Measurements from ENCODE around the gene SHISA5. TPM values are rescaled to one million over a fixed set of nuclear protein-coding genes. Genes with fewer than 3 reads are reported as not detected.

SHISA5 gene
- total RNA-seq, 4 donors from 2014 or later, result 98.2 to 191 (median 122) TPM

GRCh38 chr3:48426401-48426909, 77.5 kb downstream of the SHISA5 start:
- Histone ChIP-seq H3K27me3 (no peaks in the 10 kb centered on the region), H3K36me3 (peaks cover 0 to 29% of the 10 kb centered on the region in 2 donors), H3K27ac (peak overlapping the region; percentile 88 to 99 (median 97)), H3K9me3 (no peaks in the 10 kb centered on the region), H3K4me1 (peaks cover 4 to 86% (median 44%) of the 10 kb centered on the region in 3 donors), H3K4me3 (peak overlapping the region; percentile 74 to 97)
- peak; percentile 1 for ATAC-seq
- no CpG with 5 or more reads among the region's 11 CpGs for WGBS, 2 donors (ENCODE audit: low coverage in 1 of 2)
- TF ChIP-seq CTCF (IDR thresholded peaks at IDR 0.05), result no peak
- TF ChIP-seq POLR2AphosphoS5 (IDR thresholded peaks at IDR 0.05), result no peak
- TF ChIP-seq EP300 (IDR thresholded peaks at IDR 0.05), result no peak
- TF ChIP-seq POLR2A (IDR thresholded peaks at IDR 0.05), result no peak

- peak overlapping the region in 1 of 2 donors; percentile 97 for H3K4me3 ChIP-seq
- H3K36me3 ChIP-seq, result peaks cover 0 to 40% of the 10 kb centered on the region in 2 donors
- no peaks in the 10 kb centered on the region for H3K27me3 ChIP-seq
- H3K9me3 ChIP-seq, result no peaks in the 10 kb centered on the region
- H3K4me1 ChIP-seq, result peaks cover under 1 to 89% (median 40%) of the 10 kb centered on the region in 3 donors
- TF ChIP-seq EP300 (IDR thresholded peaks at IDR 0.05), result no peak
- TF ChIP-seq CTCF (IDR thresholded peaks at IDR 0.05), result no peak
- peak; percentile 12 for TF ChIP-seq POLR2AphosphoS5 (IDR thresholded peaks at IDR 0.05)
- no peak for TF ChIP-seq POLR2A (IDR thresholded peaks at IDR 0.05)
- ATAC-seq, result no peak
- H3K27ac ChIP-seq, result peak overlapping the region in 3 of 4 donors; percentile 96 to 99 (median 98)
- WGBS, 2 donors (ENCODE audit: low coverage in 1 of 2), result no CpG with 5 or more reads among the region's 13 CpGs
Observed at GRCh38 chr3:48425281-48425812, 78.6 kb downstream of the SHISA5 start.

GRCh38 chr3:48423883-48424695, 79.9 kb downstream of the SHISA5 start:
- Histone ChIP-seq H3K27me3 (no peaks in the 10 kb centered on the region), H3K4me1 (peaks cover 0 to 84% (median 36%) of the 10 kb centered on the region in 3 donors), H3K4me3 (peak overlapping the region in 1 of 2 donors; percentile 97), H3K27ac (peak overlapping the region in 3 of 4 donors; percentile 96 to 99 (median 98)), H3K36me3 (peaks cover 0 to 53% of the 10 kb centered on the region in 2 donors), H3K9me3 (no peaks in the 10 kb centered on the region)
- 100% methylated on average over 1 of the region's 27 CpGs; no CpG with 5 or more reads in 1 of the 2 donors for WGBS, 2 donors (ENCODE audit: low coverage in 1 of 2)
- TF ChIP-seq EP300 (IDR thresholded peaks at IDR 0.05) (no peak), POLR2AphosphoS5 (IDR thresholded peaks at IDR 0.05) (no peak), CTCF (IDR thresholded peaks at IDR 0.05) (no peak), POLR2A (IDR thresholded peaks at IDR 0.05) (no peak)
- ATAC-seq, result no peak

- TF ChIP-seq EP300 (IDR thresholded peaks at IDR 0.05) (no peak), POLR2AphosphoS5 (IDR thresholded peaks at IDR 0.05) (no peak), POLR2A (IDR thresholded peaks at IDR 0.05) (no peak), CTCF (IDR thresholded peaks at IDR 0.05) (peak in 1 of 4 experiments; percentile 4)
- H3K4me1 ChIP-seq, result peaks cover 0 to 80% (median 35%) of the 10 kb centered on the region in 3 donors
- H3K27ac ChIP-seq, result peak overlapping the region in 3 of 4 donors; percentile 96 to 99 (median 98)
- H3K4me3 ChIP-seq, result no peak overlapping the region
- WGBS, 2 donors (ENCODE audit: low coverage in 1 of 2), result 80 to 86% methylated on average over 1 to 2 of the region's 25 CpGs
- no peaks in the 10 kb centered on the region for H3K27me3 ChIP-seq
- no peak for ATAC-seq
- H3K36me3 ChIP-seq, result peaks cover 0 to 60% of the 10 kb centered on the region in 2 donors
- H3K9me3 ChIP-seq, result no peaks in the 10 kb centered on the region
Observed at GRCh38 chr3:48423241-48423882, 80.6 kb downstream of the SHISA5 start.
